Measurements from ENCODE around the gene CAB39.

CAB39 gene

DNA sequence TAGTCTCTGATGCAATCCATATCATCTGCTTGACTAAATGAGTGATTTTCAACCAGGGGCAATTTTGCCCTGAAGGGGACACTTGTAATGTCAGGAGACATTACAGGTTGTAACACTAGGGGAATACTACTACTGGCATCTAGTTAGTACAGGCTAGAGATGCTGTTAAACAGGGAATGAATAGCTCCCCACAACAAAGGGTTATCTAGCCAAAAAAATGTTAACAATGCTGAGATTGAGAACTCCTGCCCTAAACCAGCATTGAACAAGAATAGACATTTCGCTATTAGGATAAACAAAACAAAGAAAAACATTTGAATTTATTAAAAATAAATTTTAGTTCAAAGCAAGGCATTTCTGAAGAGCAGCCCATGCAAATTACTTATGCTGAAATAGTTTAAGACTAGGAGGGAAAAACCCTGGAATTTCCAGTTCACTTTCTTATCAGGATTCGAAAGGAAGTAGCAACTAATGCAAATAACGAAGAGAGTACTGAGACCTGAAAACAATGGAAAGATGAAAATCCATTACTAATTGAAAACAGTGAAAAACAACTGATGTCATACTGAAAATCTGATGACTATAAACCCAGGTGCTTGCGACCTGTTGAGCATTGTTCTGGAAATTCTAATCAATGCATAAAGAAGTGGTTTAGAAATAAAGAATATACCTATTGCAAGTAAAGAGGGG is 53.1 kb downstream of the CAB39 start:
- H3K4me3 ChIP-seq (replicated peaks; ENCODE audit: low read depth, low read length): no peak overlapping the region
- DNase-seq (ENCODE audit: extremely low read depth, low read depth): no peak
- TF ChIP-seq, protein P1, sequence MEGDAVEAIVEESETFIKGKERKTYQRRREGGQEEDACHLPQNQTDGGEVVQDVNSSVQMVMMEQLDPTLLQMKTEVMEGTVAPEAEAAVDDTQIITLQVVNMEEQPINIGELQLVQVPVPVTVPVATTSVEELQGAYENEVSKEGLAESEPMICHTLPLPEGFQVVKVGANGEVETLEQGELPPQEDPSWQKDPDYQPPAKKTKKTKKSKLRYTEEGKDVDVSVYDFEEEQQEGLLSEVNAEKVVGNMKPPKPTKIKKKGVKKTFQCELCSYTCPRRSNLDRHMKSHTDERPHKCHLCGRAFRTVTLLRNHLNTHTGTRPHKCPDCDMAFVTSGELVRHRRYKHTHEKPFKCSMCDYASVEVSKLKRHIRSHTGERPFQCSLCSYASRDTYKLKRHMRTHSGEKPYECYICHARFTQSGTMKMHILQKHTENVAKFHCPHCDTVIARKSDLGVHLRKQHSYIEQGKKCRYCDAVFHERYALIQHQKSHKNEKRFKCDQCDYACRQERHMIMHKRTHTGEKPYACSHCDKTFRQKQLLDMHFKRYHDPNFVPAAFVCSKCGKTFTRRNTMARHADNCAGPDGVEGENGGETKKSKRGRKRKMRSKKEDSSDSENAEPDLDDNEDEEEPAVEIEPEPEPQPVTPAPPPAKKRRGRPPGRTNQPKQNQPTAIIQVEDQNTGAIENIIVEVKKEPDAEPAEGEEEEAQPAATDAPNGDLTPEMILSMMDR (IDR thresholded peaks at IDR 0.05; ENCODE audit: low read depth, low read length, missing control alignments): no peak

DNA sequence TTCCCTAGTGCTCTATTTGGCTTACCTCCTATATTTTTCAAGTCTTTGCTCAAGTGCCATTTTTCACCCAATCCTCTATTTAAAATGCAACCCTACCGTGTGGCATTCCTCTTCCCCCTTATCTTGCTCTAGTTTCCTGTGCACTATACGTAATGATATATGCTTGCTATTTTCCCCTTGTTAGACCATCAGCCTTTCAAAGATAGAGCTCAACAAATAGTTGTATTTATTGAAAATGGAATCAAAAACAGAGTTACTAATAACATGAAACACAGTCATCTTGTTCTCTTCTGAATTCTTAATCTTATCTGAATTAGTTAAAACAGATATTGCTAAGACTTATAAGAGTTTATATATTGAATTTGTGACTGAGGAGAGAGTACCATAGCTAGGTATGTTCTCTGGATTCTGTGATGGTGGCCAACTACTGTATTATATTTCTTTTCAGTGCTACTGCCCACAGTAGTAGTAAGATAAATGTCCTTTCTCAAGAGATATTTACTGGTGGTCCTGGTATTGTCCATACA is 55.3 kb downstream of the CAB39 start:
- no peak for DNase-seq (ENCODE audit: extremely low read depth, low read depth)
- TF ChIP-seq, protein P1 (IDR thresholded peaks at IDR 0.05; ENCODE audit: low read depth, low read length, missing control alignments): no peak
- no peak overlapping the region for H3K4me3 ChIP-seq (replicated peaks; ENCODE audit: low read depth, low read length)

DNA sequence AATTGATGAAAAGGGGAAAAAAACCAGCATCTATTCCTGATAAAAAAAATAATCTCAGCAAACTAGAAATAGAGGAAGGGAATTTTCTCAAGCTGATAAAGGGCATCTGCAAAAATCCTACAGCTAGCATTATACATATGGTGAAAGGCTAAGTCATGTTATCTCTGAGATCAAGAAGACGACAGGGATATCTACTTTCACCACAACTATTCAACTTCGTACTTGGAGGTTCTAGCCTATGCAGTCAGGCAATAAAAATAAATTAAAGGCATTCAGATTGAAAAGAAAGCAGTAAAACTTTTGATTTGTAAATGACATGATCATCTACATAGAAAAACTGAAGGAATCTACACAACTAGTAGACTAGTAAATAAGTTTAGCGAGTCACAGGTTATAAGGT is 58.2 kb downstream of the CAB39 start:
- TF ChIP-seq, protein P1 (IDR thresholded peaks at IDR 0.05; ENCODE audit: low read depth, low read length, missing control alignments): no peak
- H3K4me3 ChIP-seq (replicated peaks; ENCODE audit: low read depth, low read length): no peak overlapping the region
- DNase-seq (ENCODE audit: extremely low read depth, low read depth): no peak

DNA sequence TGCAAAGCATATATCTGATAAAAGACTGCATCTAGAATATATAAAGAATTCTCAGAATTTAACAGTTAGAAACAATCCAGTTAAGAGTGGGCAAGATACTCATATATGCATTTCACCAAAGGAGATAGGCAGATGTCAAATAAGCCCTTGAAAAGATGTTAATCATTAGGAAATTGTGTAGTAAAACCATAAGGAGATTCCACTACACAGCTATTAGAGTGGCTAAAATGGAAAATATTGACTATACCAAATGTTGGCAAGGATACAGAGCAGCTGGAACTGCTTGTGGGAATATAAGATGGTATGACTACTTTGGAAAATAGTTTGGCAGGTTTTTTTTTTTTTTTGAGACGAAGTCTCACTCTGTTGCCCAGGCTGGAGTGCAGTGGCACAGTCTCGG is 59.5 kb downstream of the CAB39 start:
- TF ChIP-seq, protein P1 (IDR thresholded peaks at IDR 0.05; ENCODE audit: low read depth, low read length, missing control alignments): no peak
- no peak overlapping the region for H3K4me3 ChIP-seq (replicated peaks; ENCODE audit: low read depth, low read length)
- no peak for DNase-seq (ENCODE audit: extremely low read depth, low read depth)

DNA sequence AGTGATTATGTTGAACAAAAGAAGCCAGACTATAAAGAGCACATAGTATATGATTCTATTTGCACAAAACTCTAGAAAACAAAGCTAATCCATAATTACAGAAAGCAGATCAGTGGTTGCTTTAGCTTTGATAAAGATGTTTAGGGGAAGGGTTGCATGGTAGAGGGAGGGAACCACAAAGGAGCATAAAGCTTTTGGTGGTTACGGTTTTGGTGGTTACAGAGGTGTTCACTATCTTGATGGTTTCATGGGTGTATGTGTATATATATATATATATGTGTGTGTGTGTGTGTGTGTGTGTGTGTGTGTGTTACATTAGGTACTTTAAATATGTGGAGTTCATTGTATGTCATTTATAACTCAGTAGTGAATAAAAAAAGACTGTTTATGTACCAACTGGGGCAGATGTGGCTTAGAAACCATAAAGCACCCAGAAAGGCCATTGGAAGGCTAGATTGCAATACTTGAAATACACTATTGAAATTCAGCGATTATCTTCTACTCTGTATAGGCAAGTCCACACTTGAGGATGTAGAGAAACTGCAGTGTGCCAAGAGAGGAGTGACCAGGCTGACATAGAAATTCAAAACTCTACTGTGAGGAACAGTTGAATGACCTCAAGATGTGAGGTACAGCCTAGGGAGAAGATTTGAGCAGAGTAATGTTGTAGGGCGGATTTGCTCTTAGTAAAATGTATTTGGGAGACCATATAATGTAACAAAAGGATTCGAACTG is 60.6 kb downstream of the CAB39 start:
- DNase-seq (ENCODE audit: extremely low read depth, low read depth): no peak
- TF ChIP-seq, protein P1 (IDR thresholded peaks at IDR 0.05; ENCODE audit: low read depth, low read length, missing control alignments): no peak
- H3K4me3 ChIP-seq (replicated peaks; ENCODE audit: low read depth, low read length): no peak overlapping the region

DNA sequence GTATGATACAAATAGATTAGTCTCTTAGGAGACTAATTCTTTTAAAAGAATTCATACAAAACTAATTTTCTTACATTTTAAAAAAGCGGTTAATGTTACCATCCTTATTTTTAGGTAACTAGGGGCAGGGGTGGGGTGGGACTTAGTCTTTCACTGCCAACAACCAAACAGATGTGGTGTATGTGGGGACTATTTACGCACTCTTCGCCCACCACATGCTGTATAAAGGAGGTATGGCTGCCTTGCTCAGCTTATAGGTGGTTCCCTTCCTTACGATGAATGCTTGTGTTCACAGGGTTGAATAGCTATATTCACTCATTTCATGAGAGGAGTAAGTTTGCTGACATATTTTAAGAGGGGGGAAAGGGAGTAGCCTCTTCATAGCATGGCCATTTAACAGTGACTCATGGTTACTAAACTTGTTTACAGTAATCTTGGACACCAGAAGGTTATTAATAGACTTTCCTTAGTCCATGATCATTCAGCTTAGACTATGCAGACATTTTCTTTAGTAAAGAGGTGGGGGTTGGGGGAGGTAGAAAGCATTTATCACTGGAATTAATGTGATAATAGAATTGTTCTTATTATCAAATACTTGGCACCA is 61.8 kb downstream of the CAB39 start:
- no peak overlapping the region for H3K4me3 ChIP-seq (replicated peaks; ENCODE audit: low read depth, low read length)
- TF ChIP-seq, protein P1 (IDR thresholded peaks at IDR 0.05; ENCODE audit: low read depth, low read length, missing control alignments): no peak
- no peak for DNase-seq (ENCODE audit: extremely low read depth, low read depth)
